NCI-H1417 treated with DMSO at 0.1 percent for 48 hours (cell line): ENCODE results near the gene AGXT.

Experiments used
- DNase-seq: peaks from one replicate; lab custom pipeline; 2025; lab: John Stamatoyannopoulos, UW

AGXT gene

DNA sequence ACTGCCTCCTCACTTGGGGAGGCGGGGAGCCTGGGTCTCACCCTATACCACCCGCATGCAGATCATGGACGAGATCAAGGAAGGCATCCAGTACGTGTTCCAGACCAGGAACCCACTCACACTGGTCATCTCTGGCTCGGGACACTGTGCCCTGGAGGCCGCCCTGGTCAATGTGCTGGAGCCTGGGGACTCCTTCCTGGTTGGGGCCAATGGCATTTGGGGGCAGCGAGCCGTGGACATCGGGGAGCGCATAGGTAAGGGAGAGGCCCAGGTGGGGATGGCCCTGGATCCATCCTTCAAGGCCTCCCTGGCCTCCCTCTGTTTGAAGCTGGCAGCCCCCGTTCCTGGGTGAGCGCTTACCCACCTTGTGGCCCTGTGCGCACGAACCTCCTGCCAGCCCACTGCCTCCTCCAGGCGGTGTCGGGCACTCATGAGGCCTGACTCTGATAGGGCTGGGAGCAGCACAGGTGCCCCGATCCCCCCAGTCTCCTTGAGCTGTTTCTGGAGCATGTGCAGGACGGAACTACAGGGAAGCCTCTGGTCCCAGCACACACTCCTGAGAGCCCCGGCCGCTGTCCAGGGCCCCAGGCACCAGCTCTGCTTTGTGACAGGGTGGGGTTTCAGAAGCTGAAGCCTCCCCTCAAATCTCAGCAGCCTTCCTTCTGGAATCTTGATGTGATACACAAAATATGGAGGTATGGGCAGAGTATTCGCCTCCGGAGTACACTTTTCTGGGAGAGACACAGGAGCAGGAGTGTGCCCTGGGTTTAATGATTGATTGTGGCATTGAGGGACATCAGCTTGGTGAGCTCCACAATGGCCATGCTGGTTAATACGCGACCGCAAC lies 708 bp downstream of the AGXT start:
- DNase-seq: no peak

DNA sequence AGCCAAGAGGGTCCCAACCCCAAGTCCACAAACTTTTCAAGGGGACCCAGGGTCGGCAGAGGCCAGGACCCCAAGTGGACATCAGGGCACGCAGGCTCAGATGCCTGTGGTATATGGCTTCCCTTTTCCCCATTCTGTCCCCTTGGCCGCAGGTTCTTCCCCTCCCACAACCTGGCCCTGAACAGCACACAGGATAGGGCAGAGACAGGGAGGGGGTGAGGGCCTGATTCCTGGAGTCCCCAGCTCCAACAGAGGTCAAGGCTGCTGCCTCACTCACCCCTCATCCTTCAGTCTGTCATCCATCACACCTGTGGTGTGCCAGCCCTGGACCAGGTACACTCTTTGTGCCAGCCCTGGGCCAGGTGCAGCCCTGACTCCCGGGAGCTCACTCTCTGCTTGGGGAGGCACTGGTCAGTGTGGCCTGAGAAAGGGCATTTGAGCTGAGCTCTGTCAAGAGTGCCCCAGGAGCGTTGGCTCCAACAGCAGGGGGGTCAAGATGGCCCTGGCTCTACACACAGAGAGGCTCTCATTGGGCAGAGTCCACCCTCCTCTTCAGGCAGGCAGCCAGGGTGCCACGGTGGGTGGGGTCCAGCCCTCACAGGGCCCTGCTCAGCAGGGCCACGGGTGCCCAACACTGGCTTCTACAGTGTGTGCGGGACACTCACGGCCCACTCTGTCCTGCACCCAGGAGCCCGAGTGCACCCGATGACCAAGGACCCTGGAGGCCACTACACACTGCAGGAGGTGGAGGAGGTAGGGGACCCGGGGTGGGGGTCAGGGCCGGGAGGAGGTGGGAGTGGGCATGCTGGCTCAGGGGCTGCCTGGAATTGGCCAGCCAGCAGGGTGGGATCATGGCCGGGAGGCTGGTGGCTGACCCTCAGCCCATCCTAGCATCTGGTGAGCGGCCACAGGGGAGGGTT lies 1.6 kb downstream of the AGXT start:
- no peak for DNase-seq

DNA sequence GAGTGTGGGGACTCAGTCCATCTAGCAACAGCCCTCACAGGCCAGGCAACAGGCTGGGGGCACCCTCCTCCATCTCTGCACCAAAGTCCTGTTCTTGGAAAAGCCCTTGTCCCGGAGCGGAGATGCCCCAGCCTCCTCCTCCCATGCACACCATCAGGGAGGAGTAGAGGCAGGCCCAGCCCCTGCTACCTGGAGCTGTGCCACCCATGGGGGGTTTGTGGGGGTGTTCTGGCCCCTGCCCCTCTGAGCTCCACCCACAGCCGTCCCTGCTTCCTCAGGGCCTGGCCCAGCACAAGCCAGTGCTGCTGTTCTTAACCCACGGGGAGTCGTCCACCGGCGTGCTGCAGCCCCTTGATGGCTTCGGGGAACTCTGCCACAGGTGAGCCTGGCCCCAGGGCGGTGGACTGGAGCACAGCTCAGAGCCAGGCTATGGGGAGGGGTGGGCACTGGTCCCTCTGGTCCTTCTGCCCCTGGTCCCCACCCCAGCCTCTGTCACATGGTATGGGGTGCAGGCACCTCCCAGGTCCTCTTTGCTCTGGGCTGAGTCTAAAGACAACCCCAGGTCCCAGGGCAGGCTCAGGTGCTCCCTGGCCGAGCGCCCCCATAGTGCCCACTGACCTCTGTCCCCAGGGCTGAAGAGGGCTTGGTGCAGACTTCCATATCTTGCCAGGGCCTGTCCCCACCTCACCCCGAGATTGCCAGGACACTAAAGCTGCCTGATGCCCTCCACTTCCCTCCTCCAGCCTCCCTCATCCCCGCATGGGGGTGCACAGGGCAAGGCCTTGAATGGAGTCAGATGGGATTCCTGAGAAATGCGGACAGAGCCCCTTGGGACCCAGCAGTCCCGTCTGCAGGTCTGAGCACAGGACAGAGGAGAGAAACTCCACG lies 2.7 kb downstream of the AGXT start:
- DNase-seq: no peak

DNA sequence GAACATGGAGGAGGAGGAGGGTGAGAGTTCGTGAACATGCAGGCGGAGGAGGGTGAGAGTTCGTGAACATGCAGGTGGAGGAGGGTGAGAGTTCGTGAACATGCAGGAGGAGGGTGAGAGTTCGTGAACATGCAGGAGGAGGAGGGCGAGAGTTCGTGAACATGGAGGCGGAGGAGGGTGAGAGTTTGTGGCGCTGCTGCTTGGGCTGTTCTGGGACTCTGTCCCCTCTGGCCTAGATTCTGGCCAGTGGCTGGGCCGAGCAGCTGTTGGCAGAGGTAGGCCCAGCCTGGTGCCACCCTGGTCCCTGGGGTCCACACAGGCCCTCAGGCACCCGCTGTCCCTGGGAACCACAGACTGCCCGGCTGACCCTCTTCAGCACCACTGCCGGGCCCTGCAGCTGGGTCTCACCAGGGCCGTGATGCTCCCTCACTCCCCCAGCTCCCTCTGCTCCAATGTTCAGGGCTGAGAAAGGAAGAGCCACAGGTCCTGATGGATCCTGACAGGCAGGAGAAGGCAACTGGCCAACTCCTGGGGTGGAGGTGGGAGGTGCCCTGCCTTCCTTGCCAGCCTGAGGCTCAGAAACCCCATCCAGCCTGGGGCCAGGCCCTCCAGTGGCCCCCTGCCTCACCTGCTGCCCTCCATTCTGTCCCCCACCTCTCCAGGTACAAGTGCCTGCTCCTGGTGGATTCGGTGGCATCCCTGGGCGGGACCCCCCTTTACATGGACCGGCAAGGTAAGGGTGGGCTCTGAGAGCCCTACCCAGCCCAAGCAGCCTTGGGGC lies 3.9 kb downstream of the AGXT start:
- no peak for DNase-seq

DNA sequence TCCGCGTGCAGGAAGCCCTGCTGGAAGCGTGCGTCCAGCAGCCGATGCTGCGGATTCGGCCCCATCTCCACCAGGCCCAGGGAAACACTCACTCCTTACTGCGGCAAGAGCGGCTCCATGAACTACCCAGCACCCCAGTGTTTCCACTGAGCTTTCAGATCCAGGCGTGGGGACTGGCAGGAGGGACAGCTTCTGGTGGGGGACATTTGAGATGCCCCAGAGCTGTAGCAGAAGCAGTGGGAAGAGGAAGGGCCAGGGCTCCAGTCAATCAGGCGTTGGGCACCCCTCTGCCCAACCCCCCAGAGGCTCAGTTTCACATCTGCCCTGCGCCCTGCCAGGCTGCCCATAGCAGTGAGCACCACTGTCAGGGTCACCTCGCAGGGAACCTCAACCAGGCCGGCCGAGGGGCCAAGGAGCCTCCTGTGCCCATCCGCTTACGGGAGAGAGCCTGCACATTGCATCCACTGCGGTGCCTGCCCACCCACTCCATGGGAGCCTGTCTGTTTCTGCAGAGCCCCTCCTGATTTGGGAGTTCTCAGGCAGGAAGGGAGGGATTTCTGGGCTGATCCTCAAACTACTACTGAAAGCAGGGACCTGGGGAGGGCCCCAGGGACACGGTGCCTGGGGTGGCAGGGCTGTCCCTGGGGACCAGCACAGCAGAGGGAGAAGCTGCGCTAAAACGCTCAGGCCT lies 4.6 kb downstream of the AGXT start:
- no peak for DNase-seq

DNA sequence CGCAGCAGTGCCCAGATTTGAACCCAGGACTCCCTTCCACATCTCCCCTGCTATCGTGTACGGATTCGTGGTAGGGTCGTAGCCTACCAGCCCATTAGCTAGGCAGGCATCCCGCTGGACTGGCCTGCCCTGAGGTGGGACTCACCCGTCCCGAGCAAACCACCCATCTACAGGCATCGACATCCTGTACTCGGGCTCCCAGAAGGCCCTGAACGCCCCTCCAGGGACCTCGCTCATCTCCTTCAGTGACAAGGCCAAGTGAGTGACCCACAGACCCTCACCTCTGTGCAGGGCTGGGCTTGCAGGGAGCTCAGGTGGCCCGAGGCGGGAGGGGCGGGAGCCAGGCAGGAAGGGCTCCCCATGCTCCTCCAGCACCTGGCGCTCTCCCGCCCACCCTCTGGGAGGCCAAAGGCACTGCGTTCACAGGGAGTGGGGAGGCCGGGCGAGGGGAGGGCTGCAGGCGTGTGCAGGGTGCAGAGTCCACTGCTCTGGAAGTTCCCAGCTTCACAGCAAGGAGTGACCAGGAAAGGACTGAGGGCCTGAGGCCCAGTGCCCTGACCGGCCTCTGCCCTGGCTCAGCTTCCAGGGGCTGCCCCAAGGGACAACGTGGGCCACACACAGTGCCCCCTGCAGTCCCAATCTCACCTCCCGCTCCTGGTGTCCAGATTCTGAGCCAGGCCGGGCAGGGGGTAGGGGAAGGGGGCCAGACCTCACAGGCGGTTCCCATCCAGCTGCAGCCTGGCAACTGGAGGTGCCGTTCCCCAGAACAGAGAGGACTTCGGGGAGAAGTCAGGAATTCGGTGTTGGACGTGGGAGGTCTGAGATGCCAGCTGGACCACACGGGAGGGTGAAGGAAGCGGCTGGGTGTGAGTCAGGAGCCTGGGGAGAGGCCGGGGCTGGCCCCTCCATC lies 5.4 kb downstream of the AGXT start:
- no peak for DNase-seq

DNA sequence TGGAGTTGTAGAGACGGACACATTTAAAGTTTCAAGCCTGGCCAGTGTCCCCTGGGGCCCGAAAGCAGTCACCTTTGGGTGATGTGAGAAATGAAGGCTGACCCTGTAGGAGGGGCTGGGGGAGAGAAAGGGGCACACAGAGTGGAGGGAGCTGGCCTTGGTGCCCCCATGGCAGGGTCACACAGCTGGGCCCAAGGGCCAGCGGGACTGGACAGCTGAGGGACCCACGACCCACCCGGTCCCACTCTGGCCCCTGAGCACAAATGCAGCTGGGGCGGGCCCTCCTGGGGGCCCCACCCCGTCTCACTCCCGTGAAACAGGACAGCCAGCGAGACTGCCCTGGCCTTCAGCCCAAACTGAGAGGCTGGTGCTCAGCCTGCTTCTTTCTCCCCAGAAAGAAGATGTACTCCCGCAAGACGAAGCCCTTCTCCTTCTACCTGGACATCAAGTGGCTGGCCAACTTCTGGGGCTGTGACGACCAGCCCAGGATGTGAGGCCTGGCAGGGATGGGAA lies 6.1 kb downstream of the AGXT start:
- DNase-seq: no peak

DNA sequence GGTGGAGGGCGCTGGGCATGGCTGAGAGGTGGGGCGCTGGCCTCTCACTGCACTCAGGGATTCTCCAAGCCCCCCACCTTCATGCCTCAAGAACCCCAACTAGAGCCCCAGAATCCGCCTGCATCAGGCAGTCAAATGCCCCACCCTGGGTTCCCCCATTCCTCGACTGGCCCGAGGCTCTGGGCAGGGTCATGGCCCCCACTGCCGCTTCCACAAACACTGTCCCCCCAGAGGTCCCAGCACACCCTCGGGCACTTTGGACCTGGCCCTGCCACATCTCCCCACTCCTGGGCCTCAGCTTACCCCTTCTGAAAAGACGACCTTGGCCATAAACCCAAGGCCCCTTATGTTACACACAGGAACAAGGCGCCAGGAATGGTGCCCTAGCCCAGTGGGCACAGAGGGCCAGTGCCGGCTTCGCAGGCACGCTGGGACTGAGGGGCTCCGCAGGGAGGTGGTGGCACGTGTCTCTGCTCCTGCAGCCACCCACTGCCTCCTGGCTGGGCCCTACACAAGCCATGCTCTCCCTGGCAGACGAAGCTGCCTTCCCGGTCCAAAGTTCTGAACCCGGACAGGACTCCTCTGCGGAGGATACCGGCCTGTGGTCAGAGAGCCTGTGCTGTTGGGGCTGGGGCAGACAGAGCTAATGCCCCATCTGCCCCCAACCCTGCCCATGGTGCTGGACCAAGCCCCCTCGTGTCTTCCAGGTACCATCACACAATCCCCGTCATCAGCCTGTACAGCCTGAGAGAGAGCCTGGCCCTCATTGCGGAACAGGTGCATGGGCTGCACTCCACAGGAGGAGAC lies 6.8 kb downstream of the AGXT start:
- DNase-seq: no peak

DNA sequence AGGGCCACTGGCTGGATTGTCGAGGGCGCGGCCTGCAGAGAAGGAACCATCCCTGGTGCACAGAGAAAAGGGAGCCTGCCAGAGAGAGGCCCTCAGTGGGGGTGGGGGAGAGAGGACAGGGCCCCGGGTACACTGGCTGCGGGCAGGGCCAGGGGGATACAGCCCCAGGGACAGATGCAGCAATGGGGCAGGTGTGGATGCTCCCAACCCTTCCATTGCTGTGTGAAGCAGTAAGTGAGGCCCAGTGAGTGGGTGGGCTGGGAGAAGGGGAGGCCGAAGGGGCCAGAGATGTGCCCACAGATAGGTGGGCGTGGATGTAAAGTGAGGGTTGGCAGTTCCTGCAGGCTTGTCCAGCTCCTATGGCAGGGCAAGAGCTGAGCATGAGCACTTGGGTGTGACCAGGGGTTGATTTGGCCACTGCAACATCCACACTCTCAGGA lies 7.4 kb downstream of the AGXT start:
- no peak for DNase-seq

DNA sequence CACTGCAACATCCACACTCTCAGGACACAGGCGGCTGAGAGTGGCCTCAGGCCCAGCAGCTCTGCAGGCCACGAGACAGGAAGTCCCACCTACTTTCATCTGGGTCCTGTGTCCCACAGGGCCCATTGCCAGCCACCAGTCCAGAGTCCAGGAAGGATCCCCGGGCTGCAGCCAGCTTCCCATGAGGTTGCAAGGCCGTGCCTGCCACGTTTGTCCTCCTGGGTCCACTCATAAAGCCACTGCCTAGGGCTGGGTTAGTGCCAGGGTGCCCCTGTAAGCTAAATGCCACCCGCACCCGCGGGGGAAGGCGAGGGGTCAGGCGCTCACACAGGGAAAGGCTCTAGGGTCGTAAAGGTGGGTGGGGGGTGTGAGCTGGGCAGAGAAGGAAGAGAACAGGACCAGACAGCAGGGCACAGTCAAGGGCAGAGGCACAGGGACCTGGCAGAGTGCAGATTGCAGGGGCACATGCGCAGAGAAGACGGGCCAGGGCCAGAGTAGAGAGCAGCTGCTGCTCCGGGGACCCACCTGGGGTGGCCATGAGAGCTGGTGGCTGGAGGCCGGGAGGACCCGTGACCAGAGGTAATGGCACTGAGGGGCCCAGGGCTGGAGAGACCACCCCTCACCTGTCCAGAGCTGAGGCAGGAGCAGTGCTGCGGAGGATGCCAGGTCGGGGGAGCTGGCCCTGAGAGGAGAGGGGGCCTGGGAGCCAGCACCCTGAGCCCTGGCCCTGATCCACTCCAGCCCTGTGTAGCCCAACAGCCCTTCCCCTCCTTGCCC lies 8.0 kb downstream of the AGXT start:
- no peak for DNase-seq

DNA sequence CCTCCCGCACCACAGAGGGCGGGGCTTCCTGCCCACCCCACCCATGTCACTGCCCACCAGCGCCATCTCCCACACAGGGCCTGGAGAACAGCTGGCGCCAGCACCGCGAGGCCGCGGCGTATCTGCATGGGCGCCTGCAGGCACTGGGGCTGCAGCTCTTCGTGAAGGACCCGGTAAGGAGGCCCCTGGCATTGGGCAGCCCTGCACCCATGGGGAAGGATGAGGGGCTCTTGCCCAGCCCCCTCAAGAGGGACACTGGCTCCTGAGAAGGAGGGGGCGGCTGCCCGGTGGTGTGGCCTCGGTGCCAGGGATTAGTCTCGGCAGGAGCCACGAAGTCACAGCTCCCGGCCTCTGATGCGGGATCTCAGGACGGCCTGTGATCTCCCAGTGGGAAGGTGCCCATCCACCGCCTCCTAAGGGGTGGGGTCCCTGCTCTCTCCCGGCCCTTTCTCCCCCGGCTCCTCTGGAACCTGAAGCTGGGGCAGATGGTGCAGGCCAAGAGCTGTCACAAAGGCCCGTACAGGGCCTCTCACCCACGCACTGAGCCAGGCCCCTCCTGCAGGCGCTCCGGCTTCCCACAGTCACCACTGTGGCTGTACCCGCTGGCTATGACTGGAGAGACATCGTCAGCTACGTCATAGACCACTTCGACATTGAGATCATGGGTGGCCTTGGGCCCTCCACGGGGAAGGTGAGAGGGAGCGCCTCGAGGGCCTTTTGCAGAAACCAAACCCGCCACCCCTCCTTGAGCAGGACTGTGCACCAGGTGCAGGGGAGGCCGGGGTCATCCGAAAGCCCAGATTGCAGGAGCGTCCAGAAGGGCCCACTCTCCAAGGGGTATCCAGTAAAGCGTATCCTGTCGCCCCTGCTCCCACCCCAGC lies 9.1 kb downstream of the AGXT start:
- no peak for DNase-seq

DNA sequence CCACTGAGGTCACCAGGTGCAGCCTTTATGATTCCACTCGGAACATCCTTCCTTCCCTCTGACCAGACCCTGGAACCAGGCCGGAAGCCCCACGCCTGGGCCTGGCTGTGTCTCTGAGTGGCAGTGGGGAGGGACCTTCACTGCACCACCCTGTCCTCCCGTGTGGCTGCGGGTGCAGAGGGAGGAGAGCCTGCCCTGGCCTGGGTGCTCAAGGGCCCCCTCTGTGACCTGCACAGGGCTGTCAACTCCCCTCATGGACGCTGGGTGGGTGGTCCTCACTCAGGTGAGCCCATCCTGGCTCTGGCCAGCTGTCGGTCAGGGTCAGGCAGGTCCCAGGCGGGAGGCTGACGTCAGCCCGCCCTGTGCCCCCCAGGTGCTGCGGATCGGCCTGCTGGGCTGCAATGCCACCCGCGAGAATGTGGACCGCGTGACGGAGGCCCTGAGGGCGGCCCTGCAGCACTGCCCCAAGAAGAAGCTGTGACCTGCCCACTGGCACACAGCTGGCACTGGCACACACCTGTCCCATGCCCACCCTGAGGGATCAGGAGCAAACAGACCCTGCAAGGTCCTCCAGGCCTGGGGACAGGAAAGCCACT lies 9.8 kb downstream of the AGXT start:
- DNase-seq: no peak

DNA sequence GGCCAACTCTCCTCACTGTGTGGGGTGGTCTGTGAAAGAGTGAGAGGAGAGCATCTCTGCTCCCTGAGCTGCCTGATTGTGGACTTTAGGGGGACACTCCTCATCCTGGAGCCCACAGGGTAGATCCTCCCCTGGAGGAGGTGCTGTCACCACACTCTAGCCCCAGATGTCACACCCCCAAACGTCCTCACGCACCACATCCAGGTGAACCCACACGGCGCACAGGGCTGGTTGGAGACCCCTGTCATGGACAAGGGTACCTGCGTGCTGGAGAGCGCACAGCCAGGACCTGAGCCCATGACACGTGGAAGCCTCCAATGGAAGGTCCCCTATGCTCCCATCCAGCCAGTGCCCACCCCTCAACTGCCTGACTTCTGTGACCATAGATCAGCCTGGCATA lies 10.5 kb downstream of the AGXT start:
- no peak for DNase-seq

DNA sequence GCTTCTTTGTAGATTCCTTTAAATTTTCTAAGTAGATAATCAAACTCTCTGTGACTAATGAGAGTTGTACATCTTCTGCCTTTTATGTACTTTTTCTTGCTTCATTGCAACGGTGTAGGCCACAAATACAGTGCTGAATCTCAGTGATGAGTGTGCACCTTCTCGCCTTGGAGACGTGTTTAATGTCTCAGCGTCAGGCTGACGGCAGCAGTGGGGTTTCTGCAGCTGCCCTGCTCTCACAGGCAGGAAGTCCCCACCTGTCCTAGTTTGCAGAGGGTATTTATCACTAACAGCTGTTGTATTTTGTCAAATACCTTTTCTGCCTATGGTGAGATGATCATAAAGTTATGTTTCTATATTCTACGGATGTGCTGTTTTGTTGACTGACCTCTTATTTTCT lies 13.3 kb downstream of the AGXT start:
- DNase-seq: peak; percentile 48

DNA sequence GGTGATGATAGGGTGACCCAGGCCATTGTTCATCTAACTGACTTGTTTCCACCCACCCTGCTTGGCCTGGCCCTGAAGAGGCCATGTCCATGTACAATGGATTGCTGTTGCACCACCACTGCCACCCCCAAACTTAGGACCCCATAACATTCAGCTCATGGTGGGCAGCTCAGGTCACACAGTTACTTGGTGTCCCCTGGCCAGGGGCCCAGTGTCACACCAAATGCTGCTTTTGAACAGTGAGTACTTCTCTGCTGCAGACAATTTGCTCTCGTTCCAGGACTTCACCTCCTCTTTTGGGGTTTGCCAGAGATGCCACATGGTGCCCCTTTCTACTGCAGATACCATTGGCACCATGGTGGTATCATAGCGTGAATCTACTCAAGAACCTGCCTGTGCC lies 15.6 kb downstream of the AGXT start:
- DNase-seq: no peak

DNA sequence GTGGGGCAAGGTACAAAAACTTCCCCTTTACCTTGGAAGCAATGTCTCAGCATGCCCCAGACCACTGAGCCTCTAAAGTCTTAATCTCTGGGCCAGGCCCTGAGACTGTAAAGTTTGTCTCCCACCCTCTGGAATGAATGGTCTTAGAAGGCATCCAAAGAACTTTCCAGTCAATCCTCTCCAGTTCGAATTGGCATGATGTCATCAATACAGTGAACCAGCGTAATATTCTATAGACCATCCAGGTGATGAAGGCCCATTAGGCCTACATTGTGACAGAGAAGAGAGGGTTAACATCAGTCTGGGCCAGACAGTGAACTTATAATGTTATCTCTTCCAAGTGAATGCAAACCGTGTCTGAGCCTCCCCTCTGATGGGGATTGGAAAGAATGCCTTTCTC lies 16.1 kb downstream of the AGXT start:
- DNase-seq: no peak
